CD14-positive monocyte (primary cell): ENCODE data around the gene SLIT3. TPM values are rescaled to one million over a fixed set of nuclear protein-coding genes. Genes with fewer than 3 reads are reported as not detected.
"Not testable (repeated sequence)": the region's sequence is repeated elsewhere in the genome, so short reads cannot be mapped to it uniquely, and the experiment has no call there.

Source experiments
- DNase-seq, 3 donors: peaks; one replicate each; pipeline ENCODE4 v3.0.0-alpha.2; 2011 to 2022
- H2AFZ ChIP-seq: 2 replicates; pipeline ENCODE4 v1.6.0; 2012; ENCODE audit warnings: mild to moderate bottlenecking, low read depth, low read length, inconsistent platforms; ENCODE audit not compliant: insufficient read depth, poor library complexity, severe bottlenecking
- H3K27ac ChIP-seq, 2 donors: 1 replicate in 1 of 2; 2 replicates in 1 of 2; pipeline ENCODE4 v1.5.1; 2012 to 2013; ENCODE audit warnings: low read length in 2 of 2, control low read depth in 1 of 2, inconsistent platforms in 1 of 2, low read depth in 1 of 2, mild to moderate bottlenecking in 1 of 2
- H3K27me3 ChIP-seq, 2 donors: one replicate each; pipeline versions ENCODE4 v1.6.0 to v1.6.1; 2011 to 2013; ENCODE audit warnings: low read length in 2 of 2; ENCODE audit not compliant: control insufficient read depth in 2 of 2, insufficient read depth in 2 of 2
- H3K36me3 ChIP-seq, 2 donors: replicated peaks in 1 of 2; 1 replicate in 1 of 2; 2 replicates in 1 of 2; pipeline versions ENCODE4 v1.5.1 to v1.6.1; 2012 to 2013; ENCODE audit warnings: low read length in 2 of 2, control low read depth in 1 of 2, inconsistent platforms in 1 of 2, mild to moderate bottlenecking in 1 of 2; ENCODE audit not compliant: insufficient read depth in 2 of 2, control insufficient read depth in 1 of 2
- H3K4me1 ChIP-seq, 2 donors: 1 replicate in 1 of 2; 2 replicates in 1 of 2; pipeline versions ENCODE4 v1.5.1 to v1.6.1; 2012 to 2013; ENCODE audit warnings: low read length in 2 of 2, control low read depth in 1 of 2, inconsistent platforms in 1 of 2, mild to moderate bottlenecking in 1 of 2, moderate library complexity in 1 of 2; ENCODE audit not compliant: insufficient read depth in 2 of 2, control insufficient read depth in 1 of 2
- H3K4me2 ChIP-seq: replicated peaks from 2 replicates; pipeline ENCODE3; 2012; ENCODE audit warnings: low read length, moderate library complexity, mild to moderate bottlenecking; ENCODE audit not compliant: poor library complexity, severe bottlenecking; ENCODE audit errors: extremely low read depth
- H3K4me3 ChIP-seq, 3 experiments: fragments of 200-600 bp in 1 of 3; sonication (generic) in 1 of 3; replicated peaks in 1 of 3; 1 replicate in 2 of 3; 2 replicates in 1 of 3; pipeline ENCODE4 v1.5.1; 2011 to 2013; ENCODE audit warnings: low read length in 3 of 3, mild to moderate bottlenecking in 3 of 3, control low read depth in 2 of 3, low read depth in 2 of 3, inconsistent platforms in 1 of 3, moderate library complexity in 1 of 3
- H3K79me2 ChIP-seq: 2 replicates; pipeline ENCODE4 v1.6.0; 2012; ENCODE audit warnings: mild to moderate bottlenecking, control low read depth, inconsistent platforms, low read length, moderate library complexity; ENCODE audit not compliant: insufficient read depth
- H3K9ac ChIP-seq: 2 replicates; pipeline ENCODE4 v1.6.0; 2017; ENCODE audit warnings: low read length, mild to moderate bottlenecking; ENCODE audit not compliant: insufficient read depth, poor library complexity, severe bottlenecking
- H3K9me3 ChIP-seq, 2 donors: replicated peaks in 1 of 2; 1 replicate in 1 of 2; 2 replicates in 1 of 2; pipeline versions ENCODE4 v1.5.1 to v1.6.1; 2012 to 2013; ENCODE audit warnings: low read length in 2 of 2, control low read depth in 1 of 2; ENCODE audit not compliant: control insufficient read depth in 1 of 2, insufficient read depth in 1 of 2
- H4K20me1 ChIP-seq: 2 replicates; pipeline ENCODE4 v1.6.0; 2012; ENCODE audit warnings: mild to moderate bottlenecking, low read length, control low read depth, moderate library complexity; ENCODE audit not compliant: insufficient read depth
- H3K27ac Mint-ChIP-seq, 7 donors: one replicate each; pipeline ENCODE4 v1.8.0; 2020; ENCODE audit warnings: mild to moderate bottlenecking in 7 of 7, mixed read lengths in 7 of 7, moderate library complexity in 6 of 7, inconsistent platforms in 2 of 7
- H3K27me3 Mint-ChIP-seq, 3 donors: one replicate each; pipeline ENCODE4 v1.8.0; 2021 to 2022; ENCODE audit warnings: low read depth in 3 of 3, mild to moderate bottlenecking in 3 of 3, mixed read lengths in 3 of 3, moderate library complexity in 3 of 3, inconsistent platforms in 1 of 3
- H3K36me3 Mint-ChIP-seq, 2 donors: one replicate each; pipeline ENCODE4 v1.8.0; 2020; ENCODE audit warnings: mixed read lengths in 2 of 2, inconsistent platforms in 1 of 2, mild to moderate bottlenecking in 1 of 2
- H3K4me1 Mint-ChIP-seq: one replicate; pipeline ENCODE4 v1.8.0; 2020; ENCODE audit warnings: mild to moderate bottlenecking, mixed read lengths
- H3K4me3 Mint-ChIP-seq, 2 donors: one replicate each; pipeline ENCODE4 v1.8.0; 2020; ENCODE audit warnings: mild to moderate bottlenecking in 2 of 2, mixed read lengths in 2 of 2, moderate library complexity in 1 of 2
- H3K9me3 Mint-ChIP-seq, 7 donors: one replicate each; pipeline ENCODE4 v1.8.0; 2020 to 2022; ENCODE audit warnings: mixed read lengths in 7 of 7, mild to moderate bottlenecking in 6 of 7, moderate library complexity in 6 of 7, inconsistent platforms in 2 of 7
- WGBS: methylation state at CpG from one replicate; pipeline ENCODE4 v1.1.5; 2013; ENCODE audit warnings: missing lambda C conversion rate; ENCODE audit not compliant: insufficient coverage; 5-methylcytosine and 5-hydroxymethylcytosine counted together
- intact Hi-C, 2 donors: fragments of 100-400 bp; cut with micrococcal nuclease; formaldehyde crosslinking; loops; one replicate each; pipeline versions ENCODE4 v1.15.0 to v1.15.1; 2023
- polyA plus RNA-seq, 3 donors: library from polyadenylated mRNA; depleted of rRNA in 1 of 3; unstranded in 2 of 3; stranded (reverse) in 1 of 3; fragments of 300-500 nt in 2 of 3; fragments of >200 nt in 1 of 3; fragmentation: Illumina TruSeq in 2 of 3; gene quantifications; 1 replicate in 2 of 3; 2 replicates in 1 of 3; pipeline ENCODE4 v1.2.3, GENCODE V29; 2012 to 2021
- TF ChIP-seq, protein P1 (sequence below): fragments of 200-600 bp; IDR thresholded peaks from one replicate; pipeline ENCODE4 v1.8.0; 2022; ENCODE audit warnings: antibody characterized with exemption, mild to moderate bottlenecking

SLIT3 gene
- polyA plus RNA-seq, 3 donors, result not detected

DNA sequence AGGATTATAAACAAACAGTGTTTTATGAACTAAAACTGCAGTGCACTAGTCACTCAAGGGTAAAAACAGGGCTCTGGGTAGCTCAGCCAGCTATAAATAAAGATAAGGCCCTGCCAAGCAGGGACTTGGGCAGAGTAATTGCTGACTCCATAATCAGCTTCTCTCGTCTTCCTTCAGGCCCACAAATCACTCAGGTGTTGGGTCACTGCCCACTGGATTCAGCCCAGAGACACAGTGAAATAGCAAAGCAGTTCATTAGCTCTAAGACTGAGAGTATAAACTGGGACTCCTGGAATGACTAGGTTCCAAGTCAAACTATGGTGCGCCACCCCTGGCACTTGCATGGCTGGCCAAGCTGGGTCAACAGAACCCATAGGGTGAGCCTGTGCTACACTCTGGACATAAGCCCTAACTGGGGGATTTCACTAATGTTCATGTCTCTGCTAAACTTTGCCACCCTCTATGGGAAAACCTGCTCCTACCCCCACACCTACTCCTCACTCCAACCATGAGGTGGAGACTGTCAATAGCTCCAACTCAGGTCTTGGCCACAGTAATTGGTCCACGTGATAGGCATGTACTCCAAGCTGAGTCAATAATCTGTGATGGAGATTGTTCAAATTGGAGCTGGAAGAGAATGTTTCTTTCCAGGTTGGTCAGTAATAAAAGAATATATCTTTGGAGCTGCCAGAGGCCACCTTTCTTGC is 158.5 kb downstream of the SLIT3 start:
- Mint-ChIP-seq H3K4me1 (no peaks in the 10 kb centered on the region), H3K4me3 (no peak overlapping the region), H3K36me3 (no peaks in the 10 kb centered on the region), H3K9me3 (peaks cover 0 to 9% (median 3%) of the 10 kb centered on the region in 7 donors), H3K27ac (peak overlapping the region in 1 of 7 donors; percentile 17), H3K27me3 (peaks cover 1 to 4% (median 3%) of the 10 kb centered on the region in 3 donors)
- Histone ChIP-seq H3K4me1 (no peaks in the 10 kb centered on the region), H3K27ac (no peak overlapping the region), H3K9ac (no peak overlapping the region), H4K20me1 (no peaks in the 10 kb centered on the region), H3K4me2 (no peak overlapping the region), H3K27me3 (no peaks in the 10 kb centered on the region), H2AFZ (no peak overlapping the region), H3K79me2 (no peaks in the 10 kb centered on the region), H3K9me3 (no peaks in the 10 kb centered on the region), H3K36me3 (no peaks in the 10 kb centered on the region), H3K4me3 (no peak overlapping the region)
- DNase-seq, result no peak
- 64% methylated on average over 3 of the region's 3 CpGs for WGBS
- intact Hi-C loops, result no loop called here
- TF ChIP-seq, protein P1, sequence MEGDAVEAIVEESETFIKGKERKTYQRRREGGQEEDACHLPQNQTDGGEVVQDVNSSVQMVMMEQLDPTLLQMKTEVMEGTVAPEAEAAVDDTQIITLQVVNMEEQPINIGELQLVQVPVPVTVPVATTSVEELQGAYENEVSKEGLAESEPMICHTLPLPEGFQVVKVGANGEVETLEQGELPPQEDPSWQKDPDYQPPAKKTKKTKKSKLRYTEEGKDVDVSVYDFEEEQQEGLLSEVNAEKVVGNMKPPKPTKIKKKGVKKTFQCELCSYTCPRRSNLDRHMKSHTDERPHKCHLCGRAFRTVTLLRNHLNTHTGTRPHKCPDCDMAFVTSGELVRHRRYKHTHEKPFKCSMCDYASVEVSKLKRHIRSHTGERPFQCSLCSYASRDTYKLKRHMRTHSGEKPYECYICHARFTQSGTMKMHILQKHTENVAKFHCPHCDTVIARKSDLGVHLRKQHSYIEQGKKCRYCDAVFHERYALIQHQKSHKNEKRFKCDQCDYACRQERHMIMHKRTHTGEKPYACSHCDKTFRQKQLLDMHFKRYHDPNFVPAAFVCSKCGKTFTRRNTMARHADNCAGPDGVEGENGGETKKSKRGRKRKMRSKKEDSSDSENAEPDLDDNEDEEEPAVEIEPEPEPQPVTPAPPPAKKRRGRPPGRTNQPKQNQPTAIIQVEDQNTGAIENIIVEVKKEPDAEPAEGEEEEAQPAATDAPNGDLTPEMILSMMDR, result no peak

DNA sequence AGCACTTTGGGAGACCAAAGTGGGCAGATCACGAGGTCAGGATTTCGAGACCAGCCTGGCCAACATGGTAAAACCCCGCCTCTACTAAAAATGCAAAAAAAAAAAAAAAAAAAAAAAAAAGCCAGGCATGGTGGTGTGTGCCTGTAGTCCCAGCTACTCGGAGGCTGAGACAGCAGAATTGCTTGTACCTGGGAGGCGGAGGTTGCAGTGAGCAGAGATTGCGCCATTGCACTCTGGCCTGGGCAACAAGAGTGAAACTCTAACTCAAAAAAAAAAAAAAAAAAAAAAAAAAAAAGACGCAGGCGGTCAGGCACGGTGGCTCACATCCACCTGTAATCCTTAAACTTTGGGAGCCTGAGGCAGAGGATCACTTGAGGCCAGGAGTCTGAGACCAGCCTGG is 160.7 kb downstream of the SLIT3 start:
- H3K27ac Mint-ChIP-seq, H3K27me3 Mint-ChIP-seq, H3K36me3 Mint-ChIP-seq, H3K36me3 ChIP-seq, H3K4me2 ChIP-seq, H4K20me1 ChIP-seq, H3K27me3 ChIP-seq, H2AFZ ChIP-seq, H3K27ac ChIP-seq, H3K4me1 Mint-ChIP-seq, H3K9me3 ChIP-seq, H3K4me3 ChIP-seq, H3K4me1 ChIP-seq, DNase-seq, H3K9ac ChIP-seq, intact Hi-C loops, H3K79me2 ChIP-seq: not testable (repeated sequence)
- Mint-ChIP-seq H3K4me3 (peak overlapping the region in 1 of 2 donors; percentile 45), H3K9me3 (peaks cover 0 to 12% (median 5%) of the 10 kb centered on the region in 7 donors)
- 80% methylated on average over 3 of the region's 9 CpGs for WGBS
